HG02885 (cell line): ENCODE measurements around the gene LHFPL6.

Source experiments
- ATAC-seq: cut with Tn5 transposase; IDR thresholded peaks from one replicate; pipeline ENCODE4 v1.9.1; 2021; ENCODE audit warnings: mild to moderate bottlenecking; ENCODE audit not compliant: unreplicated experiment, poor library complexity

The LHFPL6 gene

GRCh38 chr13:39483326-39483725 is 119.7 kb downstream of the LHFPL6 start:
- ATAC-seq = no peak

- no peak for ATAC-seq
These were observed 121.5 kb downstream of the LHFPL6 start for GRCh38 chr13:39481491-39481890.

GRCh38 chr13:39474600-39474999 is 128.4 kb downstream of the LHFPL6 start:
- no peak for ATAC-seq

GRCh38 chr13:39469676-39470075 is 133.3 kb downstream of the LHFPL6 start:
- no peak for ATAC-seq

- ATAC-seq = no peak
These were observed 134.7 kb downstream of the LHFPL6 start for GRCh38 chr13:39468306-39468705.

- no peak for ATAC-seq
These were observed 139.4 kb downstream of the LHFPL6 start for GRCh38 chr13:39463611-39464010.

- no peak for ATAC-seq
These were observed 140.1 kb downstream of the LHFPL6 start for GRCh38 chr13:39462906-39463305.

- no peak for ATAC-seq
These were observed 140.6 kb downstream of the LHFPL6 start for GRCh38 chr13:39462428-39462827.

GRCh38 chr13:39461685-39462266 is 141.2 kb downstream of the LHFPL6 start:
- no peak for ATAC-seq

GRCh38 chr13:39457274-39457673 is 145.7 kb downstream of the LHFPL6 start:
- no peak for ATAC-seq

GRCh38 chr13:39455521-39456175 is 147.3 kb downstream of the LHFPL6 start:
- ATAC-seq = no peak

- ATAC-seq = no peak
These were observed 150.2 kb downstream of the LHFPL6 start for GRCh38 chr13:39452834-39453233.

- ATAC-seq = no peak
These were observed 150.6 kb downstream of the LHFPL6 start for GRCh38 chr13:39452417-39452816.

- ATAC-seq = peak; percentile 64
These were observed 151.1 kb downstream of the LHFPL6 start for GRCh38 chr13:39451860-39452301.

- ATAC-seq = no peak
These were observed 151.7 kb downstream of the LHFPL6 start for GRCh38 chr13:39451301-39451700.

GRCh38 chr13:39450176-39450575 is 152.8 kb downstream of the LHFPL6 start:
- ATAC-seq = no peak

GRCh38 chr13:39448834-39449233 is 154.2 kb downstream of the LHFPL6 start:
- ATAC-seq = no peak

GRCh38 chr13:39446865-39447264 is 156.1 kb downstream of the LHFPL6 start:
- no peak for ATAC-seq

GRCh38 chr13:39444866-39445265 is 158.1 kb downstream of the LHFPL6 start:
- ATAC-seq = no peak

GRCh38 chr13:39433651-39434050 is 169.3 kb downstream of the LHFPL6 start:
- no peak for ATAC-seq

GRCh38 chr13:39432196-39432595 is 170.8 kb downstream of the LHFPL6 start:
- no peak for ATAC-seq
